Coronary artery (tissue), 2 donors: ENCODE measurements around the gene EFNA2.

Experiments used
- DNase-seq: peaks from one replicate; pipeline ENCODE4 v3.0.0-alpha.2; 2017; ENCODE audit warnings: low spot score
- H3K27ac ChIP-seq, 2 donors: fragments of 200-600 bp; sonication (generic); one replicate each; pipeline ENCODE4 v1.5.1; 2016 to 2019
- H3K4me3 ChIP-seq: fragments of 200-600 bp; sonication (generic); 2 replicates; pipeline ENCODE4 v1.5.1; 2016; ENCODE audit warnings: mild to moderate bottlenecking, moderate library complexity
- CTCF ChIP-seq: fragments of 200-600 bp; sonication (generic); IDR thresholded peaks from one replicate; pipeline ENCODE4 v1.5.1; 2019; ENCODE audit warnings: antibody characterized with exemption

The EFNA2 gene

GRCh38 chr19:1271528-1272422, 13.9 kb upstream of the EFNA2 start:
- H3K4me3 ChIP-seq = peak overlapping the region; percentile 92
- DNase-seq = no peak
- no peak for TF ChIP-seq CTCF
- H3K27ac ChIP-seq = peak overlapping the region; percentile 99 to 100

GRCh38 chr19:1272423-1273262, 13.0 kb upstream of the EFNA2 start:
- no peak for TF ChIP-seq CTCF
- no peak for DNase-seq
- peak overlapping the region; percentile 92 for H3K4me3 ChIP-seq
- H3K27ac ChIP-seq = peak overlapping the region; percentile 99 to 100

DNA sequence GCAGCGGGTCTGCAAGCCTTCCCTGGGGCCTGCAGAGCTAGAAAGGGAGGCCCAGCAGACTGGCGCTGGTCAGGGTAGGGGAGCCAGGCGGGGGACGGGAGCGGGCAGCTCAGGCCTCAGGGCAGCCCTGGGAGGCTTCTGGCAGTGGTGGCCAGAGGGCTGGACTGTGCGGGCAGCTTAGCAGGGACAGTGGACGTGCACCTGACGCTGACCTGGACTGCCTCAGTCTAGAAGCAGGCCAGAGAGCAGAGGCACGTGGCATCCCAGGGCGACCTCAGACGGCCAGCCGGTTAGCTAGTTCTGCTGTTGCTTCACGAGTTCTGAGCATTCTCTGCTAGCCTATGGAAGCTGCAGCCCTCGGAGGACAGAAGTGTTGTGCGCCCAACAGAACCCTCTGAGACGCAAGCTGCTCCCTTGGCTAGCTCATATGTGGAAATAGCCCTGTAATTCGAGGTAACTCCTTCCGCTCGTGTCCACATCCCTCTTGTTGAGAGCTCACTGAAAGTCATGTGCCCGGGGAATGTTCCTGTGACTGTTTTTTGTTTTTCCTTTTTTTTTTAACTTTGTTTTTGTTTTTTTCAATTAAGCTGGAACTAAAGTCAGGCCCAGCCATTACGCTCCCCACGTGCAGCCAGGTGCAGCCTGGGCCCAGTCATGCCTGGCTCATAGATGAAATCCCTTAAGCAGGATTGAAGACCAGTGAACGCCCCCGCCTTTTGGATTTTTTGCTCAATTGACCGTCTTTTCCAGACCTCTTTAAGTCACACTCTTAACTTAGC, 12.2 kb upstream of the EFNA2 start:
- no peak for DNase-seq
- Histone ChIP-seq H3K4me3 (peak overlapping the region; percentile 33), H3K27ac (peak overlapping the region in 1 of 2 donors; percentile 23)
- TF ChIP-seq CTCF = no peak

- peak overlapping the region; percentile 92 to 97 for H3K27ac ChIP-seq
- DNase-seq = no peak
- no peak for TF ChIP-seq CTCF
- H3K4me3 ChIP-seq = peak overlapping the region; percentile 83
These were observed 11.4 kb upstream of the EFNA2 start for GRCh38 chr19:1274081-1274851.

- peak overlapping the region; percentile 83 for H3K4me3 ChIP-seq
- peak overlapping the region; percentile 92 to 97 for H3K27ac ChIP-seq
- no peak for TF ChIP-seq CTCF
- peak; percentile 82 for DNase-seq
These were observed 10.8 kb upstream of the EFNA2 start for GRCh38 chr19:1274852-1275259.
